Stimulated activated CD4-positive, alpha-beta T cell treated with anti-CD3 and anti-CD28 coated beads, TNF-alpha, amount 100 ng/mL, for 4 hours (primary cell): ENCODE results near the gene MYH4.

Experiments
- DNase-seq, 3 experiments: peaks; one replicate each; pipeline ENCODE4 v3.0.0-alpha.2; 2020; ENCODE audit warnings: low read depth in 3 of 3

Gene MYH4

DNA sequence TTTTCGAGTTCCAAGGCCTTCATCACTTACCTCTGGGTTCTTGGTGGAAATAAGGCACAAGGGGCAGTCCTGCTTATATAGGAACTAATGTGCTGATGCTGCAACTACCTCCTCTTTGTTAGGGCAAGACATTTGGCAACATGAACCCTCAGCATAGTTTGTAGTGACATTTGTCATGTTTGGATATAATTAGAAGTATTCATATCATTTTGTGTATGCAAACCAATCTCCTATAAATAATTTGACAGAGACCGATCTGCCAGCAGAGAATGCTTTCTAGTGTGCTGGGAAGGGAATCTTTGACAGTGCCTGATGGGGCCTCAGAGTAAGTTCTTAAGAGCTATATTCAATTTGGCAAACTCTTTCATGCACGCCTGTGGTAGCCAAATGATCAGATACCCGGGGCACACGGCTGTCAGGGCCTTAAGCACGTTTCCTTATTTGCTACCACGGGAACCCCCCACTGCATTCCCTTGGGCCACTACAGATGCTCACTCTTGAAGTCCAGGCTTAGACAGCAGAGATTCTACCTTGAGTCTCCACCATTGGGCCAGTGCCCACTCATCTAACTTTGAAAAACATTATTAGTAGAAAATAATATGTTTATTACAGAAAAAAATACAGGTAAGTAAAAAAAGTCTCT is 47.3 kb downstream of the MYH4 start, which contains the start of gene MYH8:
Gene MYH8, minus strand, starts transcription at position 51 of the 643 bp plus-strand sequence. CDS start 1,723 bp downstream, outside the sequence.
- no peak for DNase-seq

- DNase-seq, result no peak
Observed at GRCh38 chr17:10421211-10421610, 48.1 kb downstream of the MYH4 start.

GRCh38 chr17:10420811-10421210 is 48.5 kb downstream of the MYH4 start:
- no peak for DNase-seq

GRCh38 chr17:10417431-10417830 is 51.9 kb downstream of the MYH4 start:
- no peak for DNase-seq

DNA sequence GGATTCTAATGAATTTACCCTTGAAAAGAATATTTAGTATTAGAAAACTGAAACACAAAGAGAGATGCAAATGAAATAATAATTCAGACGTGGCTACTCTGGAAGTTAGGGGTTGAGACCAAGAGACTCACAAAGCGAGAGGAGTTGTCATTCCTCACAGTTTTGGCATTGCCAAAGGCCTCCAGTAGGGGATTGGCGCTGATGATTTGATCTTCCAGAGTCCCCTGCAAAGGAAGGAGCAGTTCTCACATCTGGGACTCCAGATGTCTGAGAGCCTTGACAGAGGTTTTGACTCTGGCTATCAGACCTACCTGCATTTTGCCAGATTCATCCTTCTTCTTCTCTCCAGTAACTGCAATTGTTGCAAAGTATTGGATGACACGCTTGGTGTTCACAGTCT is 54.2 kb downstream of the MYH4 start:
- DNase-seq, result no peak

DNA sequence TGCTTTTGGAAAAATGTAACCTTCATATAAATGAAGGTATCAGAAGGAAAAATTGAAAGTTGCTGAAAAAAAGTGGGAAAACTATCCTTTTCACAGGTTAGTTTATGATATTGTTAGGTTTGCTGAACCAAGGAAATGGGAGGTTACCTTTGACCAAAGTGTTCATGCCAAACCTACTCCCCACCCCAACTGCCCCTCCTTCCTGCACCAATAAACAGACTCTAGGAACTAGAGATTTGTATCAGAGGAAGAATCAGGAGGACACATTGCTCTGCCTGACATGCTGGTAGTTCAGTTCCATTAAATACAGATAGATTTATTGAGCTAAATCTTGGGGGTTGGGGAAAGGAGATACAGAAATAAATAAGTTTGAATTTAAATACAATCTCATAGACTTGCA is 65.8 kb downstream of the MYH4 start:
- DNase-seq, result no peak

- DNase-seq, result no peak
Observed at GRCh38 chr17:10398352-10398751, 71.0 kb downstream of the MYH4 start.

DNA sequence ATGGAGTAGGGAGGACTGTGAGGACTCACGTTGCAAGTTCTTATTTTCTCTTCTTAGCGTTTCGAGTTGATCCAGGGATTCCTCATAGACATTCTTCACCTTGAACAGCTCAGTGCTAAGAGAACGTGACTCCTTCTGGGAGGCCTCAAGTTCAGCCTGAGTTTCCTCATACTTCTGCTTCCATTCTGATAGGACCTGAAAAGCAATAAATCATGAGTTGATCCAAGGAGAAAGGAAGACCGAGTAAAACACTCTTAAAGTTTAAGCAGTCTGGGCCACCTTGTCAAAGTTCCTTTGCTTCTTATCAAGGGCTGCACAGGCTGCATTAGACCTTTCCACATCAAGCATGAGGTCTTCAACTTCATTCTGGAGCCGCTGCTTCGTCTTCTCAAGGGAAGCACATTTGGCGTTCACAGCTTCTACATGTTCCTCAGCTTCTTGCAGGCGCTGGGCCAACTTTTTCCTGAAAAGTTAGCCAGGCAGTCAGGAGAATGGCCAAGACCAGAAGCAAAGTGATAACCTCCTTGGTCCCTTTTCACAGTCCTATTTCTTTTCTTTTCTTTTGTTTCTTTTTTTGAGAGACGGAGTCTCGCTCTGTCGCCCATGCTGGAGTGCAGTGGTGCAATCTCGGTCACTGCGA is 72.7 kb downstream of the MYH4 start:
- no peak for DNase-seq

GRCh38 chr17:10394201-10394887 is 75.0 kb downstream of the MYH4 start:
- DNase-seq, result no peak
